NCI-H226 (cell line): ENCODE results near the gene EYA4.
A peak's percentile ranks its signal among the peaks of the same experiment; 100 is the strongest.

ENCODE experiments used
- DNase-seq: peaks from one replicate; pipeline ENCODE4 v3.0.0-alpha.2; 2015

The EYA4 gene, protein sequence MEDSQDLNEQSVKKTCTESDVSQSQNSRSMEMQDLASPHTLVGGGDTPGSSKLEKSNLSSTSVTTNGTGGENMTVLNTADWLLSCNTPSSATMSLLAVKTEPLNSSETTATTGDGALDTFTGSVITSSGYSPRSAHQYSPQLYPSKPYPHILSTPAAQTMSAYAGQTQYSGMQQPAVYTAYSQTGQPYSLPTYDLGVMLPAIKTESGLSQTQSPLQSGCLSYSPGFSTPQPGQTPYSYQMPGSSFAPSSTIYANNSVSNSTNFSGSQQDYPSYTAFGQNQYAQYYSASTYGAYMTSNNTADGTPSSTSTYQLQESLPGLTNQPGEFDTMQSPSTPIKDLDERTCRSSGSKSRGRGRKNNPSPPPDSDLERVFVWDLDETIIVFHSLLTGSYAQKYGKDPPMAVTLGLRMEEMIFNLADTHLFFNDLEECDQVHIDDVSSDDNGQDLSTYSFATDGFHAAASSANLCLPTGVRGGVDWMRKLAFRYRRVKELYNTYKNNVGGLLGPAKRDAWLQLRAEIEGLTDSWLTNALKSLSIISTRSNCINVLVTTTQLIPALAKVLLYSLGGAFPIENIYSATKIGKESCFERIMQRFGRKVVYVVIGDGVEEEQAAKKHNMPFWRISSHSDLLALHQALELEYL

DNA sequence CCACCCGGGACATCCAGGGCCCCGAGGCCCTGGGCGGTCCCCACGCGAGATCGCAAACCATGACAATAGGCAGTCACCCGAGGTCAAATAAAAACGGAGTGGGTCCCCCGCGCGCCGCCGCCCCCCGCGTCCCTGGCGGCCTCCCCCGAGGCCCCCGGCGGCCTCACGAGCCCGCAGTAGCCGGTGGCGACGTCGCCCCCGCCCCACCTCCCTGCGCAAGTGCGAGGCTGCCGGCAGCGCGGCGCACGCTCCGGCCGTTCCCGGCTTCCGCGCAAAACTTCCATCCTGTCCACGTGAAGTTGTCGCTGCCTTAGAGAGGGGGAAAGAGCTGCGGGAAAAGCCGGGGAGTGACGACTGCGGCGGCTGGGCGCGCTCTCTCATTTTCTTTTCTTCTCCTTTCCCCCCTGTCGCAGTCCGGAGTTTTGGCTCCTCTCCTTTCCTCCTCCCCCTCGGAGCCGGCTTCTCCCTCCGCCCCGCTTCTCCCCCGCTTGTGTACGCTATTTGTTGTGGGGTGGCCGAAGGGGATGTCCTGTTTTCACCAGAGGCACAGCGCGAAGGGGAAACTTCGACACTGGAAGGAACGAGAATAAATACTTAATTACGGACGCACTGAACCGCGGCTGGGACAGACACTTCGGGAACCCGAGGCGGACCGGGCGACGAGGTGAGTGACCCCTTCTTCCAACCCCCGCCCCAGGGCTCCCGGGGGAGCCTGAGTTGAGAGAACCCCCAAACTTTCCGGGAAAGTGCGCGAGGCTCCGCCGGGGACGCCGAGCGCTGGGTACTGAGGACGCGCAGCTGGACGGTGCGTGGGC lies at the start of gene EYA4:
TSS of gene EYA4 (plus strand) at position 272 of the 815 bp plus-strand sequence. CDS start 33,424 bp downstream, outside the sequence.
- peak; percentile 37 for DNase-seq

DNA sequence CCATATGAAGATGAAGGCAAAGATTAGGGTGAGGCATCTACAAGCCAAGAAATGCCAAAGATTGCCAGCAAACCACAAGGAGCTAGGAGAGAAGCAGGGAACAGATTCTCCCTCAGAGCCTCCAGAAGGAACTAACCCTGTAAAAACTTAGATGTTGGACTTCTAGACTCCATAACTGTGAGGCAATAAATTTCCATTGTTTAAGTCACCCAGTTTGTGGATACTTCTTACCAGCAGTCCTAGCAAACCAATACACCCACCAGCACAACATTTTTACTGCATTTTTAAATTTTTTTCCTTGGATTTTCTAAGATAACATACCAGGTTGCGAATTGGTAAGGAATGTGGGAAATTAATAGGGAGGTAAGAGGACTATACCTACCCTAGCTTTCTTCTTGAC lies 47.8 kb upstream of the EYA4 start:
- DNase-seq: no peak

DNA sequence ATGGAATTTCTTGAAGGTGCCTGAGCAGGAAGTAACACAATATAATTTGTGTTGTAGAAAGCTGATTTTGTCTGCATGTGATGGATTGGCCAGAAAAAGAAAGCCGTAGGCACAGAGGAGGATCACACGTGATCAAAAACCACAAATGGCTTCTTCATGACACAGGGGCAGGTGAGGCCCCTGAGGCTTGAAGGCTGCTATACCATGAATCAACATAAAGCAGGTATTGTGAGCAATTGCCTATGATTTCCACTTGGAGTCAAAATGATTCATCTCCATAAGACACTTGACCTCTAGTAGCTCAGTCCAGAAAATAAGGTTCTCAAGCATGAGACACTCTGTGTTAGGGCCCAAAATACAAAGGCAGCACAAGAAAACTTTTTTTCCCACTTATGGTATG lies 42.4 kb upstream of the EYA4 start:
- peak; percentile 15 for DNase-seq

DNA sequence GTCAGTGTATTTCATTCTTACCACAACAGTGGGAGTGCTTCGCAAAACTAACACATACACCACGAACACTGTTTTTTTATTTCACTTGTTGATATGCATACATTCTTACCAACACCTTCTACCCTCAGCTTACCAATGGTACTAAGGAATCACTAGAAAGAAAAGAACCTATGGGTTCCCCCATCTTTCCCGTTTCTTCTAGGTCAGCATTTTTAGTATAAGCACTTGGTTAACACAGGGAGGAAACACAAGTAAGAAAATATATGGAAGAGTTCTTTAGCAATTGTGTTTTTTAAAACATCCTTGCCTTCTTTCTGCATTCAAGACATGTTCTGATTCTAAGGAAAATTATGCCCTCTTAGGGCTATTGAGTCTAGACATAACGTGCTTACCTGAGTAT lies 39.9 kb upstream of the EYA4 start:
- DNase-seq: no peak

DNA sequence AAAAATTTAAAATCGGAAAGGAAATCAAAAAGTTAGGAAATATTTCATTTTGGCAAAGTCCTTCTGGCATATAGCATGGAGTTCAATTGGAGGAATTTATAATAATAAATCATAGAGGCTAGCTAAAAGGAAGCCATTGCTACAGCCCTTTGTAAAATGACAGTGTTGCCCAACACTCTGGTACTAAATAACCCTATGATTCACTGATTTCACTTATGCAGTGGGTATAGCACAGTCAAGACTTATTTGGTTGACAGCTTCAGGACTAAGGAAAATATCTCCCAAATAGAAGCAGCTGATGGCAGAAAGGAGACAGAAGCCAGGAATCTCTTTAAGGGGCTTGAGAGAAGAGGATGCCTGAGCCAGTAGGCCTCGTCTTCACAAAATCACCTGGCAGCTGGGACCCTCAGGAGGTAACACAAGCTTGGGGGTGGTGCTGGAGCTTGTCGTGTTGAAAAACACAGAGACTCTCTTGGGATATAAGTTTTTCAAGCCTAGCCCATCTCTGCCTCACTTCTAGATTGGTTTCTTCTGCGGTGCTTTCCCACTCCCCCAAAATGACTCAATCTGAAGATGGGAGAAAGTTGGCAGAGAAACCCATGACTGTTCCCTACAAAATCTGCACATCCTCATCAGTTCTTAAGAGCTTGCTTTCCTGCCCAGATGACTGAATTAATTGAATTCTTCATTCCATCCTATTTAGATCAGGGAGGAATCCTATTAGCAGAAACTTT lies 38.4 kb upstream of the EYA4 start:
- peak; percentile 30 for DNase-seq

DNA sequence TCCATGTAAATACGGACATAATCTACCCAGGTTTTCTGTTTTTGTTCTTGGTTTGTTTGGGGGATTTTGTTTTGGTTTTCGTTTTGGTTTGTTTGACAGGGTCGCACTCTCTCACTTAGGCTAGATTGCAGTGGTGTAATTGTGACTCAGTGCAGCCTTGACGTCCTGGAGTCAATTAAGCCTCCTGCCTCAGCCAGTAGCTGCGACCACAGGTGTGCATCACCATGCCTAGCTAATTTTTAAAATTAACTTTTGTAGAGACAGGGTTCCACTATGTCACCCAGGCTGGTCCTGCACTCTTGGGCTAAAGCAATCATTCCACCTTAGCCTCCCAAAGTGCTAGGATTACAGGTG lies 37.8 kb upstream of the EYA4 start:
- DNase-seq: no peak

DNA sequence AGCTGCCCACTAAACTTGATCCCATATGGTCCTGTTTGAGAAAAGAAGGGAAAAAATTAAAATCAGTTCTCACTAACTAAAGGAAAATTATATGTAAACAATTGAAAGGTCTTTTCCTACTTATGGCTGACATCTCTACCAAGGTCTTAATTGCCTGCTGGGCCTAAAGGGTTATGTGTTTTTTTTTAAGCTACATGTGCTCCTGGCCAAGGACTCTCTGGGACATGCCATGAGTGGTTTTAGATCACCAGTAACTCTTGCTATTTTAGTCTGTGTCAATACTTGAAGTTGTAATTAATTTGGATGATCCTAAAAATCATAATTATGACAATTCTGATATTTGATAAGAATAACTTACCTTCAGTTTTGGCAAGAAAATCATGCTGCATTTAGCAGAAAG lies 35.9 kb upstream of the EYA4 start:
- DNase-seq: no peak

DNA sequence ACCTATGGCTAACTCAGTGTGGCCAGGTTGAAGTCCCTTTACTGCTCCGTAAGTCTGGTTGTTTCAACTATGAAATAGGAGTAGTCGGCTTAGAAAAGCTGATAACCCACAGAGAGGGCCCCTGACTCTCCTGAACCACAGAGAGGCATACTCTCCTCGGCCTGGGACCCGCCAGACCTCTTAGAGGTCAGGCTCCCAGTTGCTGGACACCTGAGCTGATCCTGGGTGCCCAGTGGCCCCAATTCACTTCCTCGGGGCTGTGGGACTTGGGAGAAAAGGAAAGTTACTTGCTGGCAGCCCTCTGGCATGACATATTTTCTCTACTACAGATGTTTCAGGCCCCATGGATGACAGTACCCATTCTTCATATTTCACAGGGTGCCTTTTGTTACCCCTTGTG lies 34.2 kb upstream of the EYA4 start:
- no peak for DNase-seq

DNA sequence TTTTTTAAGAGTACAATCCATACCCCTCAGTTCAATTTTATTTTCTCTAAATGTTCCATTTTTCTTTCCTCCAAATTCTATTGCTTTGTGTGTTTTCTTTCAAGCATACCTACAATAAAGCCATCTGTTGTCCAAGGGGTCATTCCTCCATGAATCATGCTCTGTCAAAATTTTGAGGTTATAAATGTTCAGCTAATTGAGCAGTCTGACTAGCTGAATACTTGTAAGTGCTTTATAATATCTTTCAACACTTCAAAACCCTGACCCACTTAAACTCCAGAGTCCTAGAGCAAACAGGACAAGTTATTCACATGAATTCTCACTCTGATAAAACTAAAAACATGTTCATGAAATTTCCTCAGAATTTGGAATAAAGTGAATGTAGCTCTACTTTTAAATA lies 33.4 kb upstream of the EYA4 start:
- DNase-seq: no peak

DNA sequence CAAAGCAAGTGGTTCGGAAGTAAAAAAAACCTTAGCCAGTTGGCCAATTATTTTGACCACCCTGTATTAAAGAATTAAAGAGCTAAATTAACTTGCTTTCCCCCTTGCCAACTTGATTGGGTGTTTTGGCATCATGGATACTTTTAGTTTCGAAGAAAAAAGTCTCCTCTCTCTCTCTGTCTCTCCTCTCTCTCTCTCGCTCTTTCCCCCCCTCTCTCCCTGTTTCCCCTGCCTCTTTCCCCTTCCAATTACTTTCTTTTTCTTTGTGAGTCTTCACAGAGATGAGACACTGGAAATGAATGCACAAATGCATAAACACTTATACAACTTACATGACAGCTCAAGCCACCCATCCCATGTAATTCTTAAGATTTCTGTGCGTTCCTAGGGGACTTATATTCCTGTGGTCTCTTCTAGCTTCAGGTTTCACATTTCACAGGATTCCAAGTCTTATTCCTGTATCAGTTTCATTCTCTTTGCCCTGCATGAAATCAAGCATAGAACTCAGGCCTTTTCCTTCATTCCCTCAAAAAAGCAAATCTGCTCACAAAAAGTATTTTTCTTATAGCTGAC lies 32.9 kb upstream of the EYA4 start:
- no peak for DNase-seq

DNA sequence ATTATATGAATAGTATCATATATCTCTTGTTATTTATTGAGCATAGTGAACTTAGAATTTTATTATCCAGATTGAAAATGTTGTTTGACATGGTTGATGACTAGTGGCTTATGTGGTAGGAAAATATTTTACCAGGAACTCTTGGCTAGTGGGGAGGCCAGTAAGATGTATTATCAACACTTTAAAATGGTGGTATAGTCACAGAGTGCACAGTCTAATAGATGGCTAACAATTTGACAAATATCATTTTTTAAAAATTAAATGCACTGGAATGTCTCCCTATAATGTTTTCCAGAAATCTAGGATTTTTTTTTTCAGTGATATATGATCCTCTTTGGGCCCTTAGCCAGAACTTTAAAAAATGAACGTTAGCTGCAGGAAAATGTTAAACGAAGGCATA lies 26.9 kb upstream of the EYA4 start:
- DNase-seq: no peak

DNA sequence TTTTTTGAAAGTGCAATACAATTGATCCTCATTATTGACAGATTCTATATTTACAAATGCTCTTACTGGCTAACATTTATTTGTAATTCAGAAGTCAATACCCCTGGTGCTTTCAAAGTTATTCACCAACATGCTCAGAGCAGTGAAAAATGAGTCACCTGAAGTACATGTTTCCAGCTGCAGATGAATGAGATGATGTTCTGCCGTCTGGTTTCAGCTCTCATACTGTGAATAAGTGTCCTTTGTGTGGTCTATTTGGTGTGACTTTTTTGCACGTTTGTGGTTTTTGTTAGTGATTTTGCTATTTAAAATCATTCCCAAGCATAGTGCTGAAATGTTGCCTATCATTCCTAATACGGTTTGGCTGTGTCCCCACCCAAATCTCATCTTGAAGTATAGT lies 22.3 kb upstream of the EYA4 start:
- DNase-seq: no peak

DNA sequence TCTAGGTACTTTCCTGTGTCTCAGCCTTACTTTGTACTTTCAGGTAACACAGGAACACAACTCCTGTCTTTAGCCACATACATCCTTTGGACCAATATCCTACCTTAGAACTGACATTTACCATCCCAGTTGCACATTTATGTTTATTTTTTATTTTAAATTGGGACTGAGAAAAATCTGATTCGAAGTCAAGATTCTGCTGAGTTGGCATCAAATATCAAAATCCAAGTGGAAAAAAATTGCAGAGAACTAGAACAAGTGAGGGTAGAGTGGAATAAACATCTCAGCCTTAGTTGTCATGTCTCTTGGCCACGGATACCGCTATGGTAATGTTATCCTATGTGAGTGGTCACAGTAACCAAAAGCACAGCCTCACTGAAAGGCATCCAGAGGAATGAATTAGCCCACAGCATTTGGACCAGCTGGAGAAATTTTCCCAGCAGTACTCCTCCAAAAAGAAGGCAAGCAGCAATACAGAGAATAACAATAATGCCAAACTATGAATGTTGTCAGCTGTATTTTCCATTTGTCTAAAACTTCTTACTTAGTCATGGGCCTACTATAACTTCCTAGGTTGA lies 17.6 kb upstream of the EYA4 start:
- no peak for DNase-seq

DNA sequence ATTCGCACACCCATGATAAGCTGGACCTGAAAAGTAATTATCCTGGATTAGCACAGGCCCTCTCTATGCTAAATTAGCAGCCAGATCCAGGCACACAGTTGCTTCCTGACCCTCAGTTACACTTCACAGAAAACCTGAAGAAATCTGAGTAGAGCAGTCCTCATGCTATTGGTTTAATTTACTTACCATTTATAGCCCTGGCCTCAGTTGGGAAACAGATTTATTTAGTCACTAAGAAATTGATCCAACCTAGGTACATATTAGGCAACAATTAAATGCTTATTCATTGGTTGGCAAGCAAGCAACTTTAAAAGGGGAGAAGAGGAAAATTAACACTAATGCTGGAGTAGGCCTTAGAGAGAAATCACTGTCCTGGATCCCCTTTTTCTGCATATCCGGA lies 15.6 kb upstream of the EYA4 start:
- DNase-seq: no peak

DNA sequence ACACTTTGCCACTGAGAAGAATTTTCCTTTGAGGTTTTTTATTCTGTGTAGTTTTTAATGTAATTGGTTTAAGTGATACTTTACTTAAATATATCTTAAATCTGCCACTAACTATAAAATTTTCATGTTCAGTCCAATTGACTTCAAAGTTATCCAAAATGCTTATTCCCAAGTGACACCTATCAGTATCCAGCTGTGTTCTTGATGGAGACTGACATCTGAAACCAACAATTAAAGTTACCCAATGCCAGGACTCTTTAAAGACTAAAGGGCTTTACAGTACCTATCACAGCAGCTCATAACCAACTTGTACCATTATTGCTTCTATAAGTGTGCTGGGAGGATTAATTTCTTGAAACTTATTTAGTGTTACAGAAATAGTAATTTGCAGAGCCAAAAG lies 13.8 kb upstream of the EYA4 start:
- DNase-seq: no peak

DNA sequence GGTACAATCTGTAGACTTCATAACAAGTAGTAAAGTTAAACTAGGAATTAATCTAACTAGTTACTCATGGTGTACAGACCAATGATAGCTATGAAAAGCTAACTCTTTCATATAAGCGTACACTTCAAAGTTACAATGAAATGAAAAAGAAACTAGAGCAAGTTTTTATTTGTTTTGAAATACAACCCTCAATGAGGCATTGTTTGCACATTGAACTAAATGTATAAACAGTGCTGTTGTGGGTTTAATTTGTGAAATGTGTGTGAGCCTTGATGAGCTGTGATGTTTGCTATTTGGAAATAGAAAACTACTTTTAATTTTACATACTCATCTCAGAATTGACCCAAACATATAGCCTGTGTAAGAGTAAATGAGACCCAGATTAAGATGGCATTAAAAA lies 11.1 kb upstream of the EYA4 start:
- DNase-seq: no peak

DNA sequence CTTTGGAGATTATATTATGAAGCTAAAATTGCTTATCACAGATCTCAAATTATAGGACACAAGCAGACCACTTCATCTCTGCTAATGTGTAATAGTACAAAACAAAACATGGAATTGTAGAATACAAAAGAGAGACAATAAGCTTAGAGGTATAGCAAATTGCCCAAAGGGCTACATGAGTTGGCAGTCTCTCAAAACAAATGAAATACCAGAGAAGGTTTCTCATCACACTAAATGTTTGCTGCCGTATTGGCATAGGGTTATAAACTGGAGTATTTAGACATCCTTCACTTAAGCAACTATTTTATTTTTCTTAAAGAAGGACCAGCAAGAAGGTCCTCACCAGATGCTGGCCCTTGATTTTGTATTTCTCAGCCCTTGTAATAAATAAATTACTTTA lies 5.9 kb upstream of the EYA4 start:
- DNase-seq: peak; percentile 12

DNA sequence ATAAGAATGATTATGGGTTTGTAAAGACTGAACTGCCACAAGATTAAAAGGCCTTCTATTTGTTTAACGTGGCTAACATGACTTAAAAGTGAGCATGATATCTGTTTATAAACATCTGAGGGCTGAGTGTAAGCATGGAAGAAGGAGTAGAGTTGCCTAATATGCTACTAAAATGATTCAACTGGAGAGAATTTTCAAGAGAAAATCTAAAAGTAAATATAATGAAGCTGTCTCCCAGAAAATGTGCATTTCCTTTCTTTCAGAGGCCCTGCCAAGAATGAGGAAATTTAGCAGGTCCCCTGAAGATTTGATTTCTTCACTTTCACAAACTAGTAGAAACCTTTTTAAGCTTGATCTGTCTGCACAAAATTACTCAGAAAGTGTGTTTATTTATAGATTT lies 4.2 kb upstream of the EYA4 start:
- peak; percentile 32 for DNase-seq

DNA sequence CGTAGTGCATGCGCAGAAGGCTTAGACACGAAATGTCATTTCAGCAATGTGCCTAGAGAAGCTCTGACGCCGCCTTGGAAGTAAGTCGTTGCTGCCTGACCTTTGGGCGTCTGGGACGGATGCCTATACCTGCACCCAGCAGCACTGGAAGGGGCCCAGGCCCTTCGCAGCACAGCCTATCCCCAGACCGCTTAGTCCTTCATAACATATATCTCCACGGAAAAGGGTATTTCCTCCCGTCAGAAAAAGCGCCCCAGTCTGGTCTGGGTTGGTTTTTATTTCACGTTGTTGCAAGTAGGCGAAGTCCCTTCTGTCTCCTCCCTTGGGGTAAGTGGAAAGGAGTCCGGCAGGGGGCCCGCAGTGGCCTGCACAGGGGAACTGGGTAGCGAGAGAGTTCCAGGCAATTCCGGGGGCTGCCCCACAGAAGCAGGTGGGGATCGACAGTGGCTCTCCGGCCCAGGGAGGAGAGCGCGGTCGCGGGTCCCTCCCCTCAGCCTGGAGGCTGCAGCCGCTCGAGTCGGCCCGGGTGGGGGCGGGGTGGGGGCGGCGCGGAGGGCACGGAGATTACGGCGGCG lies 559 bp upstream of the EYA4 start:
- DNase-seq: peak; percentile 7

DNA sequence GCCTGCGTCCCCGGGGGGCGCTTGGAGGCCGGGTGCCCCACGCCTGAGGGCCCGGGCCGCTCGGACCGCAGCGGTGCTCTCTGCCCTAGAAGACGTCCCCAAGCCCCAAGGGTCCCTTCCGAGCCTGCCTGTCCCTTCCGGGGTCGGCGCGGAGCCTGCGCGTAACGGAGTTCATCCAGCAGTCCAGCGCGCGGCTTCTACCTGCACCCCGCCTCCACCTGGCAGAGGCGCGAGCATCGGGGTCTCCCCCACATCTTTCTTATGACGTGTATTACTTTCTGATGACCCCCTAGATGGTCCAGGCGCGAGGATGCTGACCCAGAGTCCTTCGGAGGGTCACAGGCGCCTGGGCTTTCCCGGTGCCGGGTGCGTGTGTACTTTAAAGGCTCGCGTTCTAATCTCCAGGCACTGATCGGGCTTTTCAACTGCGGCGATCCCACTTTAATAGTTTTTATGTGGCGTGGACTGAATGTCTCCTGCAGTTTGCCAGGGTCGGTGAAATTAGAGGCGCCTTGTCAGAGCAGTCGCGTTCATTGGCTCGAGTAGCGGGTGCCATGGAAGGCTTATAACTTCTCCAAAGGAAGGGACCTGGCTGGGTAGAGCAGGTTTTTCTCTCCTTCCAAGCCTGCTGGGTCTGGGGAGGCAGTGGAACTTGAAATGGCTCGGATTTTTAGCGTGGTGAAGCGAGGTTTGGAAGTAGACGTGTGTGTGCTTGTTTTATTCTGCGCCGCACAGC lies 912 bp downstream of the EYA4 start:
- DNase-seq: no peak
